Measurements from ENCODE around the gene CA10. TPM values are rescaled to one million over a fixed set of nuclear protein-coding genes. Genes with fewer than 3 reads are reported as not detected.

The CA10 gene
- total RNA-seq, 1 experiment from 2014 or later, result not detected

DNA sequence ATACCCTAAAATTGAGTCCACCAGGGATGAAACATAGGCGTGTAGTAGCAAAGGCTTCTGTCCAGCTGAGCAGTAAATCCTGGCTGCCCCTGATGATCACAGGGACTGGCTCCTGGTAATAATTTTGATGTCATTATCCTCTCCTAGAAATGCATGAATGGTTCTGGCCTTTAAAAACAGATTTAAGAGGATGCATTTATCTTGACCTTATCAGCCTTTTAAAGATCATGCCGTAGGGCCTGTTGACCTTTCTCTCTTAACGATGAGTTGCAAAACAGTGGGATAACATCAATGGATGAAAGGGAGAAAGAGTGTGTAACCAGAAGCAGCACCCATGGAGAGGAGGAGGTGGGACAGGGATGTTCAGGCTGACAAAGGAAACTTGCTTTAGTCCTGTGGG, 128.5 kb downstream of the CA10 start:
- H3K9me3 Mint-ChIP-seq (ENCODE audit: low read depth, unreplicated experiment), result no peaks in the 10 kb centered on the region
- no peaks in the 10 kb centered on the region for H3K36me3 Mint-ChIP-seq (ENCODE audit: insufficient read depth, unreplicated experiment)
- intact Hi-C loops (cut with micrococcal nuclease; ENCODE audit: unreplicated experiment), result no loop called here
- H3K27ac Mint-ChIP-seq (ENCODE audit: unreplicated experiment), result no peak overlapping the region
- H3K27me3 Mint-ChIP-seq (ENCODE audit: unreplicated experiment), result no peaks in the 10 kb centered on the region
- no peak overlapping the region for H3K4me3 Mint-ChIP-seq (ENCODE audit: low read depth, unreplicated experiment)
- peaks cover 24% of the 10 kb centered on the region for H3K4me1 Mint-ChIP-seq (ENCODE audit: low read depth, unreplicated experiment)
- CTCF ChIA-PET, result interaction anchor here (0.7 kb wide), 1 partner anchor 185 kb away, joined by 15 read pairs; no protein-coding TSS in a partner anchor
- TF ChIP-seq, protein P1, sequence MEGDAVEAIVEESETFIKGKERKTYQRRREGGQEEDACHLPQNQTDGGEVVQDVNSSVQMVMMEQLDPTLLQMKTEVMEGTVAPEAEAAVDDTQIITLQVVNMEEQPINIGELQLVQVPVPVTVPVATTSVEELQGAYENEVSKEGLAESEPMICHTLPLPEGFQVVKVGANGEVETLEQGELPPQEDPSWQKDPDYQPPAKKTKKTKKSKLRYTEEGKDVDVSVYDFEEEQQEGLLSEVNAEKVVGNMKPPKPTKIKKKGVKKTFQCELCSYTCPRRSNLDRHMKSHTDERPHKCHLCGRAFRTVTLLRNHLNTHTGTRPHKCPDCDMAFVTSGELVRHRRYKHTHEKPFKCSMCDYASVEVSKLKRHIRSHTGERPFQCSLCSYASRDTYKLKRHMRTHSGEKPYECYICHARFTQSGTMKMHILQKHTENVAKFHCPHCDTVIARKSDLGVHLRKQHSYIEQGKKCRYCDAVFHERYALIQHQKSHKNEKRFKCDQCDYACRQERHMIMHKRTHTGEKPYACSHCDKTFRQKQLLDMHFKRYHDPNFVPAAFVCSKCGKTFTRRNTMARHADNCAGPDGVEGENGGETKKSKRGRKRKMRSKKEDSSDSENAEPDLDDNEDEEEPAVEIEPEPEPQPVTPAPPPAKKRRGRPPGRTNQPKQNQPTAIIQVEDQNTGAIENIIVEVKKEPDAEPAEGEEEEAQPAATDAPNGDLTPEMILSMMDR (IDR thresholded peaks at IDR 0.05; ENCODE audit: unreplicated experiment), result no peak
- no peak for DNase-seq
- no TSS peak for BruUV-seq (replicated peaks)

DNA sequence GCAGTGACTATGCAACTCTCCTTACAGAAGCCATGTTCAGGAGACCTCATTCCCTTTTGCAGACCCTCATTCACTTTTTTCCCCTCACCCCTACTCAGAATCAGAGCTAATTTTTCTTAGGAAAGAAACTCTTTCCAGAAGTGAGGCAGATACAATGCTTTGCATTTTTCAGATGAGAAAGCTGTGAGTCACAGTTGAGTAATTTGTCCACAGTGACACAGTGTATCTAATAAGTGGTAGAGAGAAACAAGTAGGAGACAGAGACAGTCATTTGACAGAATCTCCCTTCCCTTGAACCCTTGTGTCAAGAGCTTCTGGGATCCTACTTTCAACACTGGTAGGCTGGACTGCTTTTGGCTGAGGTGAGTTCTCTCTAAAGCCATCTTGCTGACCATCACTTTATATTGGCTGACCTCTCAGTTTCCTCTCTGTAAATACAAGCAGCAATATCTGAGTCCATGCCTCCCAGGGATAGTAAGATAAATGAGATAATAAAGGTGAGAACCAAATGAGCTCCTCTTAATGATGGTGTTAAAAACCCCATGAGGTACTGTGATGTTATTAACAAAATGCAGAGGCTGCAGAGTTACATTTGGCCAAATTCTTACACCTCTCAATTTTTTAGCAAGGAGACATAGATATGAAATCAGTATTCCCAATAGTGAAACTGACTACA, 130.8 kb downstream of the CA10 start:
- CTCF ChIA-PET, result interaction anchor here (0.7 to 1.1 kb wide), 2 partner anchors 30 to 259 kb away, joined by 3 to 6 read pairs; no protein-coding TSS in a partner anchor
- Mint-ChIP-seq H3K9me3 (ENCODE audit: low read depth, unreplicated experiment) (no peaks in the 10 kb centered on the region), H3K36me3 (ENCODE audit: insufficient read depth, unreplicated experiment) (no peaks in the 10 kb centered on the region), H3K4me3 (ENCODE audit: low read depth, unreplicated experiment) (no peak overlapping the region), H3K4me1 (ENCODE audit: low read depth, unreplicated experiment) (peaks cover 24% of the 10 kb centered on the region), H3K27ac (ENCODE audit: unreplicated experiment) (peak overlapping the region; percentile 61), H3K27me3 (ENCODE audit: unreplicated experiment) (no peaks in the 10 kb centered on the region)
- BruUV-seq (replicated peaks), result TSS peak; percentile 90
- intact Hi-C loops (cut with micrococcal nuclease; ENCODE audit: unreplicated experiment), result no loop called here
- DNase-seq, result no peak
- TF ChIP-seq, protein P1 (IDR thresholded peaks at IDR 0.05; ENCODE audit: unreplicated experiment), result no peak

DNA sequence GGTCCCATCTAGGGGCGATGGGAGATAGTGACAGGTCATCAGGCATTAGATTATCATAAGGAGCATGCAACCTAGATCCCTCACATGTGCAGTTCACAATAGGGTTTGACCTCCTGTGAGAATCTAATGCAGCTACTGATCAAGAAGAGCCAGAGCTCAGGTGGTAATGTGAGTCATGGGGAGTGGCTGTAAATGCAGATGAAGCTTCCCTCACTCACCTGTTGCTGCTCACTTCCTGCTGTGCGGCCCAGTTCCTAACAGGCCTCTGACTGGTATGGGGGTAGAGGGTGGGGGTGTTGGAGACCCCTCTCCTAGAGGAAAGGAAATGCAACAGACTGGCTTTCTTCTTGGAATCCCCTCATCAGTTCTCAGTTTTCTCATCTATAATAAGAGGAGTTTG, 131.4 kb downstream of the CA10 start:
- H3K36me3 Mint-ChIP-seq (ENCODE audit: insufficient read depth, unreplicated experiment), result no peaks in the 10 kb centered on the region
- CTCF ChIA-PET, result interaction anchor here (0.7 kb wide), 1 partner anchor 260 kb away, joined by 6 read pairs; no protein-coding TSS in a partner anchor
- no peaks in the 10 kb centered on the region for H3K9me3 Mint-ChIP-seq (ENCODE audit: low read depth, unreplicated experiment)
- no TSS peak for BruUV-seq (replicated peaks)
- TF ChIP-seq, protein P1 (IDR thresholded peaks at IDR 0.05; ENCODE audit: unreplicated experiment), result no peak
- intact Hi-C loops (cut with micrococcal nuclease; ENCODE audit: unreplicated experiment), result no loop called here
- H3K27ac Mint-ChIP-seq (ENCODE audit: unreplicated experiment), result peak overlapping the region; percentile 61
- H3K4me3 Mint-ChIP-seq (ENCODE audit: low read depth, unreplicated experiment), result no peak overlapping the region
- H3K27me3 Mint-ChIP-seq (ENCODE audit: unreplicated experiment), result no peaks in the 10 kb centered on the region
- H3K4me1 Mint-ChIP-seq (ENCODE audit: low read depth, unreplicated experiment), result peaks cover 24% of the 10 kb centered on the region
- DNase-seq, result peak; percentile 63

DNA sequence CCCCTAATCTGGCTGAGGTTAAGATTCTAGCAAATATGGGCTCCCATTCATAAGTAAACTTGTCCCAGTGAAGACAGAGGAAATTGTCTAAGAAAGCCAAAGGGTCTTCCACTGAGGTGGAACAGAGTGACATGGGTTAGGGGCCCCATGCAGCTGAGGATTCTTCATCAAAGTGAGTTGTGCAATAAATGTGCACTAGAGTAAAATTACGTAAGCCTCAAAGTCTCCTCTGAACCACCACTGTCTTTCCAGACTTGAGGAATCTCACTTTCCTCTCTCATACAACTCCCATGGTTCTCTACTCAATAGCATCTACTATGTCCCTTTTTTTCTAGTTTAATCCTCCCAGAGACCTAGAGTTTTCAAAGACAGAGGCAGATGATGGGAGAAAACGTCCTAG, 132.4 kb downstream of the CA10 start:
- H3K9me3 Mint-ChIP-seq (ENCODE audit: low read depth, unreplicated experiment), result peaks cover 4% of the 10 kb centered on the region
- TF ChIP-seq, protein P1 (IDR thresholded peaks at IDR 0.05; ENCODE audit: unreplicated experiment), result no peak
- DNase-seq, result no peak
- CTCF ChIA-PET, result no interaction called here
- H3K4me3 Mint-ChIP-seq (ENCODE audit: low read depth, unreplicated experiment), result no peak overlapping the region
- intact Hi-C loops (cut with micrococcal nuclease; ENCODE audit: unreplicated experiment), result no loop called here
- BruUV-seq (replicated peaks), result no TSS peak
- H3K36me3 Mint-ChIP-seq (ENCODE audit: insufficient read depth, unreplicated experiment), result no peaks in the 10 kb centered on the region
- peaks cover 24% of the 10 kb centered on the region for H3K4me1 Mint-ChIP-seq (ENCODE audit: low read depth, unreplicated experiment)
- H3K27me3 Mint-ChIP-seq (ENCODE audit: unreplicated experiment), result peaks cover under 1% of the 10 kb centered on the region
- H3K27ac Mint-ChIP-seq (ENCODE audit: unreplicated experiment), result no peak overlapping the region

Data from Calu3 (cell line).